ENCODE results near the gene CD40LG. TPM values are rescaled to one million over a fixed set of nuclear protein-coding genes. Genes with fewer than 3 reads are reported as not detected.

CD40LG gene
- total and polyA plus RNA-seq, 2 of the 13 experiments (the other 11 are each of a cell fraction or from before 2014, with no cell fraction given): not detected

DNA sequence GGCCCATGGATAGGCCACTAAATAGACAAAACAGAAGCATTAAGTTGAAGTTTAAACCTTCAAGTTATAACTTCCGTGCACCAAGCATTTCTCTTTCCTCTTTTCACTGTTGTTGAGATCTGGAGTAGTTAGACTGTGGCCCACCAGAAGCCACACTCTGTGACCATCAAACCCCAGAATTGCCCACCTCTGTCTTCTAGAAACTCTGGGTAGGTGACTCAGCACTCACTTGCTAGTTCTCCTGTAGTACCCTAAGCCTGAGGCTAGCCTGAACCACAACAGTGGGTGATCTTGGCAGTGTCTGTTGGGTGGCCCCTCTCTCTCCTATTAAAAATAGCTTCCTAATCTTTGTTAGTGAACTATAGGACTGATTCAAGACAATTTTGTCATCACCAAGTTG lies 24.6 kb upstream of the CD40LG start (continued):
- TF ChIP-seq, protein P1, sequence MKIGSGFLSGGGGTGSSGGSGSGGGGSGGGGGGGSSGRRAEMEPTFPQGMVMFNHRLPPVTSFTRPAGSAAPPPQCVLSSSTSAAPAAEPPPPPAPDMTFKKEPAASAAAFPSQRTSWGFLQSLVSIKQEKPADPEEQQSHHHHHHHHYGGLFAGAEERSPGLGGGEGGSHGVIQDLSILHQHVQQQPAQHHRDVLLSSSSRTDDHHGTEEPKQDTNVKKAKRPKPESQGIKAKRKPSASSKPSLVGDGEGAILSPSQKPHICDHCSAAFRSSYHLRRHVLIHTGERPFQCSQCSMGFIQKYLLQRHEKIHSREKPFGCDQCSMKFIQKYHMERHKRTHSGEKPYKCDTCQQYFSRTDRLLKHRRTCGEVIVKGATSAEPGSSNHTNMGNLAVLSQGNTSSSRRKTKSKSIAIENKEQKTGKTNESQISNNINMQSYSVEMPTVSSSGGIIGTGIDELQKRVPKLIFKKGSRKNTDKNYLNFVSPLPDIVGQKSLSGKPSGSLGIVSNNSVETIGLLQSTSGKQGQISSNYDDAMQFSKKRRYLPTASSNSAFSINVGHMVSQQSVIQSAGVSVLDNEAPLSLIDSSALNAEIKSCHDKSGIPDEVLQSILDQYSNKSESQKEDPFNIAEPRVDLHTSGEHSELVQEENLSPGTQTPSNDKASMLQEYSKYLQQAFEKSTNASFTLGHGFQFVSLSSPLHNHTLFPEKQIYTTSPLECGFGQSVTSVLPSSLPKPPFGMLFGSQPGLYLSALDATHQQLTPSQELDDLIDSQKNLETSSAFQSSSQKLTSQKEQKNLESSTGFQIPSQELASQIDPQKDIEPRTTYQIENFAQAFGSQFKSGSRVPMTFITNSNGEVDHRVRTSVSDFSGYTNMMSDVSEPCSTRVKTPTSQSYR (CRISPR knock-in tag; IDR thresholded peaks at IDR 0.05; ENCODE audit: borderline replicate concordance): no peak
- no peak for TF ChIP-seq ZNF687 (CRISPR knock-in tag; IDR thresholded peaks at IDR 0.05)
- TF ChIP-seq SAFB2 (CRISPR knock-in tag; IDR thresholded peaks at IDR 0.05; ENCODE audit: borderline replicate concordance, low read depth): no peak
- TF ChIP-seq HDAC2 (CRISPR knock-in tag; IDR thresholded peaks at IDR 0.05): no peak
- TF ChIP-seq EED (CRISPR knock-in tag; IDR thresholded peaks at IDR 0.05): no peak
- TF ChIP-seq ZMYM4 (CRISPR knock-in tag; IDR thresholded peaks at IDR 0.05): no peak
- TF ChIP-seq, protein P2, sequence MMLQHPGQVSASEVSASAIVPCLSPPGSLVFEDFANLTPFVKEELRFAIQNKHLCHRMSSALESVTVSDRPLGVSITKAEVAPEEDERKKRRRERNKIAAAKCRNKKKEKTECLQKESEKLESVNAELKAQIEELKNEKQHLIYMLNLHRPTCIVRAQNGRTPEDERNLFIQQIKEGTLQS (CRISPR knock-in tag; IDR thresholded peaks at IDR 0.05): no peak
